NCI-H524 (cell line): Measurements from ENCODE around the gene TRAF4.

Experiments
- DNase-seq, 2 experiments: peaks; one replicate each; lab custom pipeline; 2025; lab: John Stamatoyannopoulos, UW

The TRAF4 gene

DNA sequence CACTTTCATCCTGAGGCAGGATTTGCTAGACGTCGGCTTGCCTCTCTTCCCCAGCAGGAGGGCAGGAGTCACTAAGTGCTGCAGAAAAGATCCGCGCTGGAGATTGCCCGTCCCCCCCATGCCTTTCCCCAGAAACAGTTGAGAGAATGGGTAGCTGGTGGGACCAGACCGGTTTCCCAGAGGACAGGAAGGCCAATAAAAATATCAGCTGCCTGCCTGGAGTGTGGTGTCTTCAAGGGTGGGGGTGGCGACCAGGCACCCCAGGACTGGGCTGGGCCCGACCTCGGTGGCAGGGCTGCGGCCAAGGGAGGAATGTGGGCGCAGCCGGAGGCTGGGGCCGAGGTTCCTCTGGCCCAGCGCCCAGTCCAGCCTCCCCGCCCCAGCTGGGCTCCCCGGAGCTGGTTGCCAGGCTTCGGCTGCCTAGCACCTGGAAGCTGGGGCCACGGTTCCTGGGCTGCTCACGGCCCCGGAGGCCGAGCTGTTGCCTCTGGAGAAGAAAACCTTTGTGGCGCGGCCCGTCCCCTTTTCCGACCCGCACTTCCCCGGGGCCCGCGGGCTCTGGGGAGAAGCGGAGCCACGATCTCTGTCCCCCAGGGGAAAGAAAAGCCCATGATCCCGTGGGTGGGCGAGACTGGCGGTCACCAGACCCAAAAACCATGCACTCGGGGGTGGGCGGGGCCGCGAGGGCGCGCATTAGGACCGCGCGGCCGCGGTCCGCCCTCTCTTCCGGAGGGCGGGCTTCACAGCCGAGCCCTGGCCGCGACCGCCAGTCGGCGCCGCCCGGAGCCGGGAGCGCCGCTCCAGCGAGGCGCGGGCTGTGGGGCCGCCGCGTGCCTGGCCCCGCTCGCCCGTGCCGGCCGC is at the start of gene TRAF4:
Gene TRAF4 (plus strand): TSS at position 769 of the 861 bp plus-strand sequence. CDS start 102 bp downstream, outside the sequence.
- peak; percentile 80 to 92 for DNase-seq

DNA sequence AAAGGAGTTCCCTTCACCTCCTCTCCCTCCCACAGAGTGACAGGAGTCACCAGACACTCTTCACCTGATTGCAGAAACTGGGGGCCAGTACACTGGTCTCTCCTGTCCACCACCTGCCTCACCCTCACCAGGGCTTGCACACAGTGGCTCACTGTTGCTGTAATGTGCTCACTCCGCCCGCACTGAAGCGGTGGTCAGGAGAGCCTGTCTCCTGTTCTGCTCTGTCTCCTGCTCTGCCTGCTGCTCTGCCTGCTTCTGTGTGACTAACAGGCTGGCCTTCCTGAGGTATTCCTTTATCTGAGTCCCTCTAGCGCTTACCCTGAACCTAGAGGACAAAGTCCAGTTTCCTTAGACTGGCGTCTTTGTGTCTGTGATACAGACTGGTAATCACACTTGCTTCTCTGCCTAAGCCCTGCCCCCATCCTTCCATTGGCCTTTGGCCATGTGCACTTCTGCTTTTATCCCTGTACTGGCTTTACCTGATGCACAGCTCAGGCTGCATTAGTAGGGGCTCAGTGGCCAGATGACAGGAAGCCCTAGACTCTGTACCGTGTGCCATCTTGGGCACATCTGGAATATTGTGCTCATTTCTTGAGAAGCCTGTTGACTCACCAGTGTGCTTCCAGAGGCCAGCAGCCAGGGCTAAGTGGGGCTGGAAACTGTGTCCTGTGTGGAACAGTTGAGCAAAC is 45.4 kb upstream of the TRAF4 start:
- DNase-seq, result no peak

DNA sequence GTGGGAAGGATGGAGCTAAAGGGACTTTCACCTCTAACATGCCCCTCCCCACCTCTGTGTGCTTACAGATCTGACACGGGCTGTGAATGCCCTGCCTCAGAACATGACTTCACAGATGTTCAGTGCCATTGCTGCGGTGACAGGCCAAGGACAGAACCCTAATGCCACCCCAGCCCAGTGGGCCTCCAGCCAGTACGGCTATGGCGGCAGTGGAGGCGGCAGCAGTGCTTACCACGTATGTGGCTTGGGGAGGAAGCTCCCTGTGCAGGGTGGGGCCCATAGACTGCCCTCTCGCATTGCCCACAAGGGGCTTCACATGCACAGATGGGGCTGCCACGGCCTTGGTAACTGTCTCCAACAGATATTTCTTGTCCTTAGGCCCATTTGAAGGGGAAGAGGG is 43.5 kb upstream of the TRAF4 start:
- DNase-seq, result no peak

DNA sequence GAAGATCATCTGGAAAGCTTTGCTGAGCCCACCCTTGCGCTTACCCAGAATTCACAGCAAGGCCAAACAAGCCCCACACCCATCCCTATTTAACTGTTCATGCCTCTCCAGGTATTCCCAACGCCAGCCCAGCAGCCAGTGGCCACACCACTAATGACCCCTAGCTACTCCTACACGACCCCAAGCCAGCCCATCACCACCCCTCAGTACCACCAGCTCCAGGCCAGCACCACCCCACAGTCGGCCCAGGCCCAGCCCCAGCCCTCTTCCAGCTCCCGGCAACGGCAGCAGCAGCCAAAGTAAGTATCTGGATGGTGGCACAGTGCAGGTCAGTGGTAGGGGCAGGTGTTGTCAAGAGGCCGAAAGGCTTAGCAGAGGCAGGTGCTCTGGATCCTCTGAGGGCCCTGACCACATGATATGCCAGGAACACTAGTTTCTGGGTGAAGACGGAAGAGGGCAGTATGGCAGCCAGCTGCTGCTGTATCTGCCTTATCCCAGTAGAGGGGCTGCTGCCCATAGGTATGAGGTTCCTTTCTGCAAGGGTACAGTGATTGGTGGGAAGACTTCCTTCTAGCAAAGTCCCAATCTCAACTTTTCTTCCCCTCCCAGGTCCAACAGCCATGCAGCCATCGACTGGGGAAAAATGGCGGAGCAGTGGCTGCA is 42.9 kb upstream of the TRAF4 start:
- DNase-seq, result no peak

DNA sequence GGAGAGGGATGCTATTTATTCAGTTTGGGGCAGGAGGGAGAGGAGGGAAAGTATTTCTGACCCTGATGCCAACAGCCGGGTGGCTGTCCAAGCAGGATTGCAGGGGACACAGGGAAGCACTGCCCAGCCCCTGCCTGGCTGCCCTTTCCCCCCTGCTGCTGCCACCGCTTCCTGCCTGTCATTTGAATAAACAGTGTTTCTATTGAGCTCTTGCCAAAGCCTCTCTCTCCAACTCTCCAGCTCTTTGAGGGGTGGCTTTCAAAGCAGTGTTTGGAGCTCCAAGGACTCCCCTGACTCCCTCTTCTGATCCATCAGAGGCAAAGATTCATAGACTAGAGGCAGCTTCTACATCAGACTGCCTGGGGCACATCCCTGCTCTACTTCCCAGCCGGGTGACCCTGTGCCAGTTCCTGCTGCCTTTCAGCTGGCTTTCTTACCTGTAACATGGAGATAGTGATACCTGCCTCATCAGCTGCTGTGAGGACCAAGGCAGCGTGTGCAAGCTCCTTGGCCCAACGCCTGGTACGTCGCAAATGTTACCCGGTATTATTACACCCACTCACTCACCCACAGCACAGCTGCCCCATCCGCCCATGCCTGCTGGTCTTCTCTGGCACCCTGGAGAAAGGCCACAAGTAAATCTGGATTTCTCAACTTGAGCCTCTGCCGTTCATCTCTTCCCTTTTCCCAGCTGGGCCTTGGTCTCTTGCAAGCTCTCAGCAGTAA is 41.6 kb upstream of the TRAF4 start:
- no peak for DNase-seq

DNA sequence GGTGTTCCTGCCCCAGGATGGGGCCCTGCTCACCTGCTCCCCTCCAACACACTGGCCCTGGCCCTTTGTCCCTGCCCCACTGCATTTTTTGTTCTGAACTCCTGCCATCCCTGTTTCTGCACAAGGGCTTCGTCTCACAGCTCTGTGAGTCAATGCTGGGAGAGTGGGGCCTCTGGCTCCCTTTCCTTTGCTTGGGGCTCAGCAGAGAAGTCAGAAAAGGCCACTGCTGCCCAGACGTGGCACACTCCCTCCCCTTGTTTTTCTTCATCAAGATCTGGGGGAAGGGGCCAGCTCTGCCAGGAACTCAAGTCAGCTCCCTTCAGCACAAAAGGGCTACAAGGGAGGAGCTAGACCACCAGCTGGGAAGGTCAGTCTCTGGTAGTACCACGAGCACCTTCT is 41.1 kb upstream of the TRAF4 start:
- DNase-seq, result no peak

GRCh38 chr17:28703552-28704218 is 40.1 kb upstream of the TRAF4 start:
- DNase-seq, result no peak

GRCh38 chr17:28704219-28704858 is 39.5 kb upstream of the TRAF4 start:
- DNase-seq, result no peak

- DNase-seq, result no peak
Observed at GRCh38 chr17:28705074-28705659, 38.6 kb upstream of the TRAF4 start.

DNA sequence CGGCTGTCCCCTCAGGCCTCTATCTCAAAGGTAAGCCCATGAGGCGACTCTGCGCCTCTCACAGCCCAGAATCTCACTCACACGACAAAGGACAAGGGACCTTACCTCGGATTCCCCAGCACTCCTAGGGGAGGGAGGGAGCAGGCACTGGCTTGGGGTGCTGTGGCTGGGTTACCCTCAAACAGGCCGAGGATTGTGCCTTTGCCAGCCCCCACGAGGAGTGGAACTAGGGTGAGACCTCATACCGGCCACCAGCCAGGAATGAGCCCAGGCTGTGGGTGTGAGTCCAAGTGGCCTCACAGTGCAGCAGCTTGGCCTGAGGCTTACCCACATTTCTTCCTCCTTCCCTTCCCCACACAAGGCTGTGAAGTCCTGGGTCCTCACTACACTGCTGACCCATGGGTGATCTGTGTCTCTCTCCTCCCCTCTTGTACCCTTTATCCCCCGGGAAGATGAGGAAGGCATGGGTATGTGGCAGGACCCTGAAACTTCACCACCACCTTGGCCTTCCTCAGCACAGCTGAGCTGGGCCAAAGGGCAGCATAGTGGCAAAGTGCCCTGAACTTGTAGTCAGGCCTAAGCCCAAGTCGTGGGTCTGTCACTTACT is 38.0 kb upstream of the TRAF4 start:
- DNase-seq, result no peak

DNA sequence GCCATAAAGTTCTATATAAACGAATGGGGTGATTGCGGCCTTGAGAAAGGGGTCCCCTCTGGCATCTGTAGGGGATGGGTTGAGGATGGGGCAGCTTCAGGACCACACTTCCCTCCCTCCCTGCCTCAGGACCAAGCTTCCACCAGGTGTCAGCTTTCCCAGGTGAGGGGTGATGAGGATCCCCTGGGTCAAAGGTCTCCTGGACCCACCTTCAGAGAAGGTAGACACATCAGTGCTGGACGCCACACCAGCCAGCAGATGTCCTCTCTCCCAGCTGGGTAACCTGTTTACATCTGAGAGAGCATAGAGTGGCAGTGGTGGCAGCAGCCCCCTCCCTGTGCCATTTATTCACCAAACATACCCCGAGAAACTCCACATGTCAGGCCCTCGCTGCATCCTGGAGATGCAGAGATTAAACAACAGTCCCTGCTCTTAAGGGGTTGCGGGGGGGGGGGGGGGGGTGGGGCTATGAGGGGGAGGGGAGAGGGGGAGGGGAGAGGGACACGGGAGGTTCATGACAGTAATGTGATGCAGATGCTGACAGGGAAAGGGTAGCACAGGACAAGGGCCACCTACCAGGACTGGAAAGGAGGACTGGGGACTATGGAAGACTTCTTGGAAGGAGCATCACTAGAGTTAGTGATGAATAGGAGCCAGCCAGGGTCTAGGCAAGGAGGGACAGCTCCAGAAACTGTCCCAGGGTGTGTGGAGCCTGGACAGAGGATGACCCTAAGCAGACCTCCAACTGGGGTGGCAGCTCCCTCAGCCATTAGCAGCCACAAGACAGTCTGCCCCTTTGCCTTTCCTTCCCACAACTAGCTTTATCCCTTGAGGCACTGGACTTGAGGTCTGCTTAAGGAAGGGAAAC is 37.1 kb upstream of the TRAF4 start:
- DNase-seq, result no peak

DNA sequence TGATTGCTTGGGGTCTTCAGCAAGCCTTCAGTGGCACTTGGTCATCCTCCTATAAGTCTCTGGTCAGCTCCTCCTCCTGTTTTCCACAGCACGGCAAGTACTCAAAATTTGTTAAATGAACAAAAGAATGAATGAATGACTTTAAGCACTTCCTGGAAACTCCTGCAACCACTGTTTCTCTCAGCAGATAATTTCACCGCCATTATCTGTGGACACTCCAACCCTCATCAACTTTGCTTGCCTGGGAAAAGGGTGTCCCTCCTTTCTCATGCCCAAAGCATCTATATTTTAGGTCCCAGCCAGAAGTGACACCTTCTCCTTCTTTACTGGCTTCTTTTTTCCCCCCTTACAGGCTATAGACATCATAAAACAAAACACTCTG is 36.5 kb upstream of the TRAF4 start:
- no peak for DNase-seq

GRCh38 chr17:28710861-28711722 is 32.7 kb upstream of the TRAF4 start:
- peak; percentile 97 to 98 for DNase-seq

DNA sequence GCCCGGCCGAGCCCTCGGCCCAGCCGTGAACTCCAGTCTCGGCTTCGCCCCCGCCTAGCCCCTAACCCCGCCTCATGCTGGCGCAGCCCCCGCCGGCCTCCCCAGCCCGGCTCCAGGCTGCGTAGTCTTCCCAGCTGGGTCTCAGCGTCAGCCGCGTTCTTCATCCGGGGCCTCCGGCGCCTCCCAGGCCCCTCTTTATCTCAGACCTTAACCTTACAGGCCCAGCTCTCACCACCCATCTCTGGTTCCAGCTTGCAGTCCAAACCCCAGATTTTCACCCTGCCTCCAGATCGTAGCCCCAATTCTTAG is 32.1 kb upstream of the TRAF4 start, which contains the start of gene PROCA1:
Gene PROCA1 (minus strand): TSS at position 166 of the 309 bp plus-strand sequence. CDS start 228 bp downstream, outside the sequence.
- no peak for DNase-seq

- no peak for DNase-seq
Observed at GRCh38 chr17:28712032-28712704, 31.6 kb upstream of the TRAF4 start.

DNA sequence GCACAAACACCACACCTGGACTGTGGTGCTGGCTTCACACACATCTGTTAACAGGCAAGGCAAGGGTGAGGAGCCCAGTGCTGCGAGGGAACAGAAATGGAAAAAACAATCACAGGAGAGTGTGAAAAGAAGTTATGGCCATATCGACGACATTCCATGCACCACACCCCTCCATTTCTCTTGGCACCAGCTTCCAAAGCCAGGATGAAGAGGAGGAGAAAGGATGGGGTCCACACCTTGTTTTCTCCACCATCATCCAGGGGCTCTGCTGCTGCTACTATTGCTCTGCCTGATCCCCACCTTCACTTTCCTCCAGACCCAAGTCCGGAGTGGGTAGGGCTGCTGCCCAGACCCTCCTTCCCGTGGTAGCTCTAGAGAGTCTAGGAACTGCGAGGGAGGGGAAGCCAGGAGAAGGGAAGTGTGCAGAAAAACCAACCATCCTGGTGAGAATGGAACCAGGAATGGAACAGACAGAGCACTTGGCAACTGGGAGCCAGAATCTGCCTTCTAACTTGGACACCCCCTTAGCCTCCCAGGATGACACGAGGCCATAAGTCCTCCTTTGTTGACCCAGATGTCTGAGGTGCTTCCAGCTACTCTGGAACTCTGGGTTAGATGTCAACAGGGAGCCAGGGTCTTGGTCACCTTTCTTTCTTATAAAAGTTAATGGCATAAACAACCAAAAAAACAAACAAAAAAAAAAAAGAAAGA is 31.0 kb upstream of the TRAF4 start:
- DNase-seq, result no peak

GRCh38 chr17:28714281-28714680 is 29.5 kb upstream of the TRAF4 start:
- DNase-seq, result no peak
